NT2/D1 (cell line): Measurements from ENCODE around the gene PEX5L.

ENCODE experiments used
- DNase-seq: peaks from one replicate; pipeline ENCODE4 v3.0.0-alpha.2; 2011; ENCODE audit warnings: low read depth, low spot score
- H3K27me3 ChIP-seq: 2 replicates; pipeline ENCODE4 v1.6.0; 2011; ENCODE audit warnings: mild to moderate bottlenecking; ENCODE audit not compliant: insufficient read length, insufficient read depth
- H3K36me3 ChIP-seq: 2 replicates; pipeline ENCODE4 v1.6.1; 2011; ENCODE audit warnings: mild to moderate bottlenecking, low read length, mixed read lengths; ENCODE audit not compliant: insufficient read depth, insufficient read length
- H3K4me1 ChIP-seq: 2 replicates; pipeline ENCODE4 v1.5.1; 2011; ENCODE audit not compliant: insufficient read depth, insufficient read length
- H3K4me3 ChIP-seq: 2 replicates; pipeline ENCODE4 v1.5.1; 2011; ENCODE audit warnings: low read depth; ENCODE audit not compliant: insufficient read length
- H3K9ac ChIP-seq: 2 replicates; pipeline ENCODE4 v1.6.0; 2011; ENCODE audit warnings: low read depth; ENCODE audit not compliant: insufficient read length
- H3K9me3 ChIP-seq: 2 replicates; pipeline ENCODE4 v1.5.1; 2011; ENCODE audit warnings: mild to moderate bottlenecking, low read length; ENCODE audit not compliant: insufficient read depth
- SUZ12 ChIP-seq: IDR thresholded peaks from 2 replicates; pipeline ENCODE4 v1.6.1; 2011; ENCODE audit not compliant: insufficient read length, insufficient read depth; ENCODE audit errors: extremely low read depth
- YY1 ChIP-seq: IDR thresholded peaks from 2 replicates; pipeline ENCODE4 v1.6.1; 2011; ENCODE audit not compliant: insufficient read length, insufficient read depth
- ZNF274 ChIP-seq: IDR thresholded peaks from 2 replicates; pipeline ENCODE4 v1.6.1; 2011; ENCODE audit warnings: mild to moderate bottlenecking, low read depth, low read length

The PEX5L gene

GRCh38 chr3:179955809-179956208 is 80.9 kb downstream of the PEX5L start:
- TF ChIP-seq SUZ12 = no peak
- TF ChIP-seq ZNF274 = no peak
- TF ChIP-seq YY1 = no peak
- no peak overlapping the region for H3K4me3 ChIP-seq
- no peaks in the 10 kb centered on the region for H3K36me3 ChIP-seq
- no peaks in the 10 kb centered on the region for H3K9me3 ChIP-seq
- H3K9ac ChIP-seq = no peak overlapping the region
- H3K27me3 ChIP-seq = no peaks in the 10 kb centered on the region
- no peak for DNase-seq
- H3K4me1 ChIP-seq = no peaks in the 10 kb centered on the region

GRCh38 chr3:179955286-179955685 is 81.5 kb downstream of the PEX5L start:
- H3K9me3 ChIP-seq = no peaks in the 10 kb centered on the region
- no peaks in the 10 kb centered on the region for H3K36me3 ChIP-seq
- no peaks in the 10 kb centered on the region for H3K4me1 ChIP-seq
- TF ChIP-seq SUZ12 (no peak), YY1 (no peak), ZNF274 (no peak)
- no peak overlapping the region for H3K4me3 ChIP-seq
- H3K27me3 ChIP-seq = no peaks in the 10 kb centered on the region
- DNase-seq = no peak
- H3K9ac ChIP-seq = no peak overlapping the region

GRCh38 chr3:179953993-179954870 is 82.5 kb downstream of the PEX5L start:
- Histone ChIP-seq H3K4me3 (no peak overlapping the region), H3K27me3 (no peaks in the 10 kb centered on the region), H3K9me3 (no peaks in the 10 kb centered on the region), H3K36me3 (no peaks in the 10 kb centered on the region), H3K4me1 (no peaks in the 10 kb centered on the region), H3K9ac (no peak overlapping the region)
- TF ChIP-seq SUZ12 (no peak), ZNF274 (no peak), YY1 (no peak)
- no peak for DNase-seq

GRCh38 chr3:179950840-179951239 is 85.9 kb downstream of the PEX5L start:
- Histone ChIP-seq H3K4me3 (no peak overlapping the region), H3K9me3 (no peaks in the 10 kb centered on the region), H3K9ac (no peak overlapping the region), H3K4me1 (no peaks in the 10 kb centered on the region), H3K36me3 (no peaks in the 10 kb centered on the region), H3K27me3 (no peaks in the 10 kb centered on the region)
- TF ChIP-seq ZNF274 (no peak), YY1 (no peak), SUZ12 (no peak)
- no peak for DNase-seq

- Histone ChIP-seq H3K27me3 (no peaks in the 10 kb centered on the region), H3K36me3 (no peaks in the 10 kb centered on the region), H3K4me1 (no peaks in the 10 kb centered on the region), H3K9me3 (no peaks in the 10 kb centered on the region), H3K4me3 (no peak overlapping the region), H3K9ac (no peak overlapping the region)
- no peak for DNase-seq
- TF ChIP-seq YY1 = no peak
- no peak for TF ChIP-seq SUZ12
- no peak for TF ChIP-seq ZNF274
Measured at GRCh38 chr3:179949869-179950268, 86.9 kb downstream of the PEX5L start.

GRCh38 chr3:179949412-179949811 is 87.3 kb downstream of the PEX5L start:
- Histone ChIP-seq H3K4me3 (no peak overlapping the region), H3K36me3 (no peaks in the 10 kb centered on the region), H3K9me3 (no peaks in the 10 kb centered on the region), H3K27me3 (no peaks in the 10 kb centered on the region), H3K4me1 (no peaks in the 10 kb centered on the region), H3K9ac (no peak overlapping the region)
- no peak for DNase-seq
- TF ChIP-seq ZNF274 (no peak), YY1 (no peak), SUZ12 (no peak)

- DNase-seq = no peak
- Histone ChIP-seq H3K9me3 (no peaks in the 10 kb centered on the region), H3K4me1 (no peaks in the 10 kb centered on the region), H3K9ac (no peak overlapping the region), H3K27me3 (no peaks in the 10 kb centered on the region), H3K4me3 (no peak overlapping the region), H3K36me3 (no peaks in the 10 kb centered on the region)
- TF ChIP-seq YY1 = no peak
- no peak for TF ChIP-seq SUZ12
Measured at GRCh38 chr3:179948740-179949139, 88.0 kb downstream of the PEX5L start.
